Memory B cell (primary cell): ENCODE results near the gene CIB4.

Source experiments
- ATAC-seq: fragments of 150-1000 bp; cut with Tn5 transposase; 2 replicates; pipeline ENCODE4 v1.10.0; 2021; ENCODE audit warnings: low read depth, mild to moderate bottlenecking, moderate library complexity
- DNase-seq, 2 donors: peaks; one replicate each; pipeline ENCODE4 v3.0.0; 2022; ENCODE audit warnings: low spot score in 2 of 2
- H3K27ac Mint-ChIP-seq: one replicate; pipeline ENCODE4 v1.8.0; 2022; ENCODE audit warnings: mild to moderate bottlenecking, moderate library complexity, mixed read lengths
- H3K27me3 Mint-ChIP-seq: one replicate; pipeline ENCODE4 v1.8.0; 2022; ENCODE audit warnings: mixed read lengths
- H3K36me3 Mint-ChIP-seq: one replicate; pipeline ENCODE4 v1.8.0; 2022; ENCODE audit warnings: mild to moderate bottlenecking, mixed read lengths
- H3K4me1 Mint-ChIP-seq: one replicate; pipeline ENCODE4 v1.8.0; 2022; ENCODE audit warnings: mixed read lengths
- H3K4me3 Mint-ChIP-seq: one replicate; pipeline ENCODE4 v1.8.0; 2022; ENCODE audit warnings: mild to moderate bottlenecking, moderate library complexity, mixed read lengths
- H3K9me3 Mint-ChIP-seq: one replicate; pipeline ENCODE4 v1.8.0; 2022; ENCODE audit warnings: mixed read lengths

The CIB4 gene

GRCh38 chr2:26644188-26644835 is 3.1 kb upstream of the CIB4 start:
- Mint-ChIP-seq H3K9me3 (no peaks in the 10 kb centered on the region), H3K36me3 (no peaks in the 10 kb centered on the region), H3K27ac (no peak overlapping the region), H3K4me1 (no peaks in the 10 kb centered on the region), H3K4me3 (no peak overlapping the region), H3K27me3 (peaks cover 18% of the 10 kb centered on the region)
- ATAC-seq (no peak), DNase-seq (no peak)

- H3K4me1 Mint-ChIP-seq = no peaks in the 10 kb centered on the region
- no peak overlapping the region for H3K4me3 Mint-ChIP-seq
- H3K27me3 Mint-ChIP-seq = peaks cover 18% of the 10 kb centered on the region
- no peak overlapping the region for H3K27ac Mint-ChIP-seq
- no peaks in the 10 kb centered on the region for H3K9me3 Mint-ChIP-seq
- no peaks in the 10 kb centered on the region for H3K36me3 Mint-ChIP-seq
- DNase-seq = no peak
- ATAC-seq = no peak
Observed at GRCh38 chr2:26642429-26642828, 1.3 kb upstream of the CIB4 start.

GRCh38 chr2:26640331-26640745 is 828 bp downstream of the CIB4 start:
- Mint-ChIP-seq H3K27me3 (peaks cover 18% of the 10 kb centered on the region), H3K4me3 (no peak overlapping the region), H3K36me3 (no peaks in the 10 kb centered on the region), H3K4me1 (no peaks in the 10 kb centered on the region), H3K9me3 (no peaks in the 10 kb centered on the region), H3K27ac (no peak overlapping the region)
- DNase-seq (no peak), ATAC-seq (no peak)

GRCh38 chr2:26639685-26640243 is 1.4 kb downstream of the CIB4 start:
- Mint-ChIP-seq H3K4me1 (no peaks in the 10 kb centered on the region), H3K4me3 (no peak overlapping the region), H3K36me3 (no peaks in the 10 kb centered on the region), H3K27ac (no peak overlapping the region), H3K9me3 (no peaks in the 10 kb centered on the region), H3K27me3 (peaks cover 16% of the 10 kb centered on the region)
- ATAC-seq (no peak), DNase-seq (no peak)

GRCh38 chr2:26637811-26638310 is 3.3 kb downstream of the CIB4 start:
- Mint-ChIP-seq H3K4me3 (no peak overlapping the region), H3K36me3 (no peaks in the 10 kb centered on the region), H3K4me1 (no peaks in the 10 kb centered on the region), H3K27ac (no peak overlapping the region), H3K27me3 (peaks cover 7% of the 10 kb centered on the region), H3K9me3 (no peaks in the 10 kb centered on the region)
- no peak for ATAC-seq
- no peak for DNase-seq

GRCh38 chr2:26636935-26637334 is 4.2 kb downstream of the CIB4 start:
- no peak for ATAC-seq
- Mint-ChIP-seq H3K4me1 (no peaks in the 10 kb centered on the region), H3K36me3 (no peaks in the 10 kb centered on the region), H3K27me3 (peaks cover 10% of the 10 kb centered on the region), H3K27ac (no peak overlapping the region), H3K9me3 (no peaks in the 10 kb centered on the region), H3K4me3 (no peak overlapping the region)
- no peak for DNase-seq

GRCh38 chr2:26635401-26635800 is 5.8 kb downstream of the CIB4 start:
- ATAC-seq (no peak), DNase-seq (no peak)
- no peak overlapping the region for H3K4me3 Mint-ChIP-seq
- H3K27me3 Mint-ChIP-seq = peaks cover 10% of the 10 kb centered on the region
- no peaks in the 10 kb centered on the region for H3K4me1 Mint-ChIP-seq
- H3K36me3 Mint-ChIP-seq = no peaks in the 10 kb centered on the region
- H3K27ac Mint-ChIP-seq = no peak overlapping the region
- H3K9me3 Mint-ChIP-seq = no peaks in the 10 kb centered on the region

GRCh38 chr2:26634636-26635230 is 6.4 kb downstream of the CIB4 start:
- no peak overlapping the region for H3K27ac Mint-ChIP-seq
- H3K9me3 Mint-ChIP-seq = no peaks in the 10 kb centered on the region
- H3K36me3 Mint-ChIP-seq = no peaks in the 10 kb centered on the region
- ATAC-seq = no peak
- no peaks in the 10 kb centered on the region for H3K4me1 Mint-ChIP-seq
- H3K27me3 Mint-ChIP-seq = peaks cover 9% of the 10 kb centered on the region
- H3K4me3 Mint-ChIP-seq = no peak overlapping the region
- no peak for DNase-seq

- H3K27me3 Mint-ChIP-seq = peaks cover 11% of the 10 kb centered on the region
- DNase-seq = no peak
- H3K4me3 Mint-ChIP-seq = no peak overlapping the region
- H3K9me3 Mint-ChIP-seq = no peaks in the 10 kb centered on the region
- no peaks in the 10 kb centered on the region for H3K4me1 Mint-ChIP-seq
- no peaks in the 10 kb centered on the region for H3K36me3 Mint-ChIP-seq
- no peak overlapping the region for H3K27ac Mint-ChIP-seq
- ATAC-seq = no peak
Observed at GRCh38 chr2:26633993-26634595, 7.1 kb downstream of the CIB4 start.

- Mint-ChIP-seq H3K4me1 (no peaks in the 10 kb centered on the region), H3K9me3 (no peaks in the 10 kb centered on the region), H3K36me3 (no peaks in the 10 kb centered on the region), H3K4me3 (no peak overlapping the region), H3K27me3 (peaks cover 12% of the 10 kb centered on the region), H3K27ac (no peak overlapping the region)
- DNase-seq (no peak), ATAC-seq (no peak)
Observed at GRCh38 chr2:26633351-26633945, 7.7 kb downstream of the CIB4 start.

- Mint-ChIP-seq H3K9me3 (no peaks in the 10 kb centered on the region), H3K27ac (no peak overlapping the region), H3K36me3 (no peaks in the 10 kb centered on the region), H3K27me3 (peaks cover 13% of the 10 kb centered on the region), H3K4me3 (no peak overlapping the region), H3K4me1 (no peaks in the 10 kb centered on the region)
- ATAC-seq (no peak), DNase-seq (no peak)
Observed at GRCh38 chr2:26632624-26633185, 8.5 kb downstream of the CIB4 start.

- ATAC-seq (no peak), DNase-seq (no peak)
- Mint-ChIP-seq H3K4me1 (no peaks in the 10 kb centered on the region), H3K9me3 (no peaks in the 10 kb centered on the region), H3K36me3 (no peaks in the 10 kb centered on the region), H3K27me3 (peaks cover 14% of the 10 kb centered on the region), H3K27ac (no peak overlapping the region), H3K4me3 (no peak overlapping the region)
Observed at GRCh38 chr2:26631401-26632170, 9.6 kb downstream of the CIB4 start.

- H3K4me3 Mint-ChIP-seq = no peak overlapping the region
- ATAC-seq = no peak
- H3K9me3 Mint-ChIP-seq = no peaks in the 10 kb centered on the region
Observed at GRCh38 chr2:26630669-26631360, 10.4 kb downstream of the CIB4 start.

More at GRCh38 chr2:26630669-26631360, 10.4 kb downstream of the CIB4 start:
- Mint-ChIP-seq H3K27me3 (peaks cover 14% of the 10 kb centered on the region), H3K27ac (no peak overlapping the region), H3K36me3 (no peaks in the 10 kb centered on the region), H3K4me1 (no peaks in the 10 kb centered on the region)
- no peak for DNase-seq
